HEK293 (cell line): Measurements from ENCODE around the gene MCTP1.

Experiments used
- CTCF ChIA-PET: fragments of 350-600 bp; formaldehyde crosslinking; extraction: SDS; loops from one replicate; lab custom pipeline; 2021; ENCODE audit warnings: antibody characterized with exemption; lab: Yijun Ruan, JAX
- POLR2A ChIA-PET: fragments of 300-600 bp; formaldehyde crosslinking; extraction: SDS; loops from one replicate; lab custom pipeline; 2020; ENCODE audit warnings: antibody characterized with exemption, inconsistent platforms; lab: Yijun Ruan, JAX
- H3K27ac ChIP-seq: fragments of 200-500 bp; sonication (Bioruptor generic); 2 replicates; pipeline ENCODE4 v1.5.1; 2014; ENCODE audit warnings: low read depth, low read length, control low read depth, inconsistent platforms; ENCODE audit errors: extremely low read depth
- H3K36me3 ChIP-seq, 2 experiments: fragments of 200-500 bp in 1 of 2; sonication (Bioruptor generic) in 1 of 2; 1 replicate in 1 of 2; 2 replicates in 1 of 2; pipeline ENCODE4 v1.5.1; 2014 to 2017; ENCODE audit warnings: inconsistent platforms in 2 of 2, low read length in 2 of 2; ENCODE audit not compliant: control insufficient read depth in 2 of 2, insufficient read depth in 1 of 2
- H3K4me1 ChIP-seq: fragments of 200-500 bp; sonication (Bioruptor generic); 2 replicates; pipeline ENCODE4 v1.5.1; 2014; ENCODE audit warnings: mild to moderate bottlenecking, low read length, inconsistent platforms; ENCODE audit not compliant: control insufficient read depth, insufficient read depth
- H3K4me3 ChIP-seq: 2 replicates; pipeline ENCODE4 v1.5.1; 2011; ENCODE audit warnings: low read depth, mild to moderate bottlenecking, control low read depth, low read length, moderate library complexity
- H3K9me3 ChIP-seq: fragments of 200-500 bp; sonication (Bioruptor generic); 2 replicates; pipeline ENCODE4 v1.5.1; 2014; ENCODE audit warnings: low read depth, low read length, inconsistent platforms; ENCODE audit not compliant: control insufficient read depth, insufficient read depth
- FEZF1 ChIP-seq: fragments of 450-650 bp; formaldehyde crosslinking; IDR thresholded peaks from 2 replicates; pipeline ENCODE4 v1.5.1; 2016; ENCODE audit warnings: missing biosample characterization, missing genetic modification characterization
- GFI1B ChIP-seq: fragments of 450-650 bp; formaldehyde crosslinking; IDR thresholded peaks from 2 replicates; pipeline ENCODE4 v1.5.1; 2016; ENCODE audit warnings: missing biosample characterization, missing genetic modification characterization
- YY1 ChIP-seq: fragments of 450-650 bp; formaldehyde crosslinking; IDR thresholded peaks from 2 replicates; pipeline ENCODE4 v1.5.1; 2018; ENCODE audit warnings: missing biosample characterization, missing genetic modification characterization
- ZBTB8A ChIP-seq: fragments of 450-650 bp; formaldehyde crosslinking; IDR thresholded peaks from 2 replicates; pipeline ENCODE4 v1.5.1; 2016; ENCODE audit warnings: missing biosample characterization, missing genetic modification characterization
- ZNF138 ChIP-seq: fragments of 450-650 bp; formaldehyde crosslinking; IDR thresholded peaks from 2 replicates; pipeline ENCODE4 v1.5.1; 2016; ENCODE audit warnings: missing biosample characterization, missing genetic modification characterization, borderline replicate concordance
- ZNF169 ChIP-seq: fragments of 450-650 bp; formaldehyde crosslinking; IDR thresholded peaks from 2 replicates; pipeline ENCODE4 v1.5.1; 2016; ENCODE audit warnings: missing biosample characterization, missing genetic modification characterization
- ZNF174 ChIP-seq: fragments of 450-650 bp; formaldehyde crosslinking; IDR thresholded peaks from 2 replicates; pipeline ENCODE4 v1.5.0; 2017; ENCODE audit warnings: missing biosample characterization, mild to moderate bottlenecking, missing genetic modification characterization
- ZNF214 ChIP-seq: fragments of 450-650 bp; formaldehyde crosslinking; IDR thresholded peaks from 2 replicates; pipeline ENCODE4 v1.5.1; 2017; ENCODE audit warnings: missing biosample characterization, mild to moderate bottlenecking, missing genetic modification characterization, borderline replicate concordance
- ZNF266 ChIP-seq: fragments of 450-650 bp; formaldehyde crosslinking; IDR thresholded peaks from 2 replicates; pipeline ENCODE4 v1.5.1; 2016; ENCODE audit warnings: missing biosample characterization, missing genetic modification characterization, low read depth
- ZNF654 ChIP-seq: fragments of 450-650 bp; formaldehyde crosslinking; IDR thresholded peaks from 2 replicates; pipeline ENCODE4 v1.5.1; 2016; ENCODE audit warnings: low read depth, missing biosample characterization, missing genetic modification characterization
- ZNF701 ChIP-seq: fragments of 450-650 bp; formaldehyde crosslinking; IDR thresholded peaks from 2 replicates; pipeline ENCODE4 v1.5.1; 2016; ENCODE audit warnings: missing biosample characterization, missing genetic modification characterization
- ZSCAN30 ChIP-seq: fragments of 450-650 bp; IDR thresholded peaks from 2 replicates; pipeline ENCODE4 v1.5.1; 2018; ENCODE audit warnings: missing biosample characterization, mild to moderate bottlenecking, missing genetic modification characterization, moderate library complexity
- TF ChIP-seq, protein P1 (sequence below): fragments of 450-650 bp; IDR thresholded peaks from 2 replicates; pipeline ENCODE4 v1.5.1; 2018; ENCODE audit warnings: missing biosample characterization, mild to moderate bottlenecking, missing genetic modification characterization
- TF ChIP-seq, protein P2 (sequence below): fragments of 450-650 bp; formaldehyde crosslinking; IDR thresholded peaks from 2 replicates; pipeline ENCODE4 v1.5.1; 2016; ENCODE audit warnings: missing biosample characterization, missing genetic modification characterization
- TF ChIP-seq, protein P3 (sequence below): fragments of 450-650 bp; formaldehyde crosslinking; IDR thresholded peaks from 2 replicates; pipeline ENCODE4 v1.5.1; 2016; ENCODE audit warnings: missing biosample characterization, missing genetic modification characterization, borderline replicate concordance

MCTP1 gene

DNA sequence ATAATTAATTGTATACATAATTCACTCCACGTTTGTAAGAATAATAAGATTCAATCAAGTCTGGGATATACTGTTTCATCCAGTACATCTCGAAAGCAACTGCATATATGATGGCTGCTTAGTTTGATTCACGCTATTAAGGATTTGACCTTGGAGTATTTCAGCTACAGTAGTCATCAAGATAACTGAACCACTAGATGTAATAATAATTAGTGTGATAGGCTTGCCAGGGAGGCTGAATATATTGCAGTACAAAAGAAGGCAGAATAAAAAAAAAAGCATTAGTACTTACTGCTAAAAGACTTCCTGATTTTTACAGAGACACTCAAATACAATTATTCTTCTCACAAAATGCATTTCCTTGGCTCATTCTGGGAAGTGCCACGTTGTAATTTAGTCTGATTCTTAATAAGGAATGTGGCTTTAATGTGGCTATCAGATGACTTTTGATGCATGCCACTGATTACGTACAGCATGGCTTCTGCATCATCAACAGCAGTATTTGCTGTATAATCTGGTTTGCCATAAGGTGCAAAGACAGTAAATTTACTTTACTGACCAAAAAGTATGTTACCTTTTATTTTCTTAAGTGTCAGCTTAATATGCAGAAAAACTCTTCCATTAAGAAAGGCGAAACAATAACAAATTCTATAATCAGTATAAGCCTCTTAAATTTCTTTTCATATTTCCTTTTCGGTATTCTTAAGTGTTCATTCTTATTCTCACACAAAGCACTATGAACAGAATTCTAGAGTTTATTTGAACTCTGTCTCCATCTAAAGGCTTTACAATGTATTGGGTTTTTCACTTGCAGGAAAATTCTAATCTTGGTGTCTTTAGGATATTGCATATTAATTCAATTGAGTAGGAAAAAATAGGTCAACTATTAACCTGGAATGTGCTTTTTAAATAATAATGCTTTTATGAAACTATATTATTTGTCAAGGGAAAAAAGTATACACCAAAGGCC lies 500.1 kb downstream of the MCTP1 start:
- POLR2A ChIA-PET: no interaction called here
- Histone ChIP-seq H3K4me1 (no peaks in the 10 kb centered on the region; the same call in 1 of the 2 replicates), H3K9me3 (no peaks in the 10 kb centered on the region)
- TF ChIP-seq ZNF654 (tag by site-specific recombination): peak; percentile 74
- TF ChIP-seq GFI1B (tag by site-specific recombination): no peak
- no peak for TF ChIP-seq ZSCAN30 (tag by site-specific recombination)
- TF ChIP-seq ZBTB8A: no peak
- TF ChIP-seq, protein P1, sequence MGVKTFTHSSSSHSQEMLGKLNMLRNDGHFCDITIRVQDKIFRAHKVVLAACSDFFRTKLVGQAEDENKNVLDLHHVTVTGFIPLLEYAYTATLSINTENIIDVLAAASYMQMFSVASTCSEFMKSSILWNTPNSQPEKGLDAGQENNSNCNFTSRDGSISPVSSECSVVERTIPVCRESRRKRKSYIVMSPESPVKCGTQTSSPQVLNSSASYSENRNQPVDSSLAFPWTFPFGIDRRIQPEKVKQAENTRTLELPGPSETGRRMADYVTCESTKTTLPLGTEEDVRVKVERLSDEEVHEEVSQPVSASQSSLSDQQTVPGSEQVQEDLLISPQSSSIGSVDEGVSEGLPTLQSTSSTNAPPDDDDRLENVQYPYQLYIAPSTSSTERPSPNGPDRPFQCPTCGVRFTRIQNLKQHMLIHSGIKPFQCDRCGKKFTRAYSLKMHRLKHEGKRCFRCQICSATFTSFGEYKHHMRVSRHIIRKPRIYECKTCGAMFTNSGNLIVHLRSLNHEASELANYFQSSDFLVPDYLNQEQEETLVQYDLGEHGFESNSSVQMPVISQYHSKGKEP: 0 out of 2 replicates have a peak, but pooled peaks have one; percentile 16
- no peak for TF ChIP-seq ZNF169 (tag by site-specific recombination)
- TF ChIP-seq, all 188 proteins: peak for 2
- Histone ChIP-seq H3K36me3 (no peaks in the 10 kb centered on the region), H3K27ac (no peak overlapping the region), H3K4me3 (no peak overlapping the region)
- CTCF ChIA-PET: interaction anchor here (1.1 kb wide), 1 partner anchor 9 kb away, joined by 3 read pairs; no protein-coding TSS in a partner anchor

DNA sequence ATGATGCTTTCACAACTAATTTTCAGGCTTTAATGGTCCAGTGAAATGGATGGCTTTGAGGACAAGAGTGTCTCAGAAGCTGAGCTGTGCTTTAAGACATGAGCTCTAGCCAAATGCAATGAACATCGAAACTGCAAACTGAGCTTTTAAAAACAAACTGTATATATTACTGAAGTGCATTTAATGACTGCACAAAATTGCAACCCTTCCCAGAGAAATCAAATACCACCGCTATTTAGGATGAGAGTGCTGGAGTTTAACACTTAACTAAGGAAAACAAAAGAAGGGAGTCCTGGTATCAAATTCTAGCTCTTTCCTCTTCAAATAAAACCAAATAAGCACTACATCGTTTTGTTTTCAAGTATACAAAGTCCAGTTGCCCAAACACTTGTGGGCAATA lies 502.5 kb downstream of the MCTP1 start:
- POLR2A ChIA-PET: no interaction called here
- CTCF ChIA-PET: interaction anchor here (0.5 kb wide), 1 partner anchor 10 kb away, joined by 3 read pairs; no protein-coding TSS in a partner anchor
- H3K27ac ChIP-seq: no peak overlapping the region

More for the DNA sequence above, 502.5 kb downstream of the MCTP1 start:
- Histone ChIP-seq H3K4me3 (no peak overlapping the region), H3K4me1 (peaks cover 4% of the 10 kb centered on the region; the same call in 1 of the 2 replicates), H3K9me3 (no peaks in the 10 kb centered on the region), H3K36me3 (no peaks in the 10 kb centered on the region)
- TF ChIP-seq ZNF214 (tag by site-specific recombination) (no peak), ZNF174 (tag by site-specific recombination) (no peak), ZNF266 (no peak), FEZF1 (tag by site-specific recombination) (peak; percentile 46; the same call in 1 of the 2 replicates), YY1 (no peak), ZNF138 (no peak), ZNF701 (tag by site-specific recombination) (no peak)
- TF ChIP-seq, protein P2, sequence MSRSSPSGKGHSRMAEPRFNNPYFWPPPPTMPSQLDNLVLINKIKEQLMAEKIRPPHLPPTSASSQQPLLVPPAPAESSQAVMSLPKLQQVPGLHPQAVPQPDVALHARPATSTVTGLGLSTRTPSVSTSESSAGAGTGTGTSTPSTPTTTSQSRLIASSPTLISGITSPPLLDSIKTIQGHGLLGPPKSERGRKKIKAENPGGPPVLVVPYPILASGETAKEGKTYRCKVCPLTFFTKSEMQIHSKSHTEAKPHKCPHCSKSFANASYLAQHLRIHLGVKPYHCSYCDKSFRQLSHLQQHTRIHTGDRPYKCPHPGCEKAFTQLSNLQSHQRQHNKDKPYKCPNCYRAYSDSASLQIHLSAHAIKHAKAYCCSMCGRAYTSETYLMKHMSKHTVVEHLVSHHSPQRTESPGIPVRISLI (tag by site-specific recombination): no peak
- TF ChIP-seq, protein P3, sequence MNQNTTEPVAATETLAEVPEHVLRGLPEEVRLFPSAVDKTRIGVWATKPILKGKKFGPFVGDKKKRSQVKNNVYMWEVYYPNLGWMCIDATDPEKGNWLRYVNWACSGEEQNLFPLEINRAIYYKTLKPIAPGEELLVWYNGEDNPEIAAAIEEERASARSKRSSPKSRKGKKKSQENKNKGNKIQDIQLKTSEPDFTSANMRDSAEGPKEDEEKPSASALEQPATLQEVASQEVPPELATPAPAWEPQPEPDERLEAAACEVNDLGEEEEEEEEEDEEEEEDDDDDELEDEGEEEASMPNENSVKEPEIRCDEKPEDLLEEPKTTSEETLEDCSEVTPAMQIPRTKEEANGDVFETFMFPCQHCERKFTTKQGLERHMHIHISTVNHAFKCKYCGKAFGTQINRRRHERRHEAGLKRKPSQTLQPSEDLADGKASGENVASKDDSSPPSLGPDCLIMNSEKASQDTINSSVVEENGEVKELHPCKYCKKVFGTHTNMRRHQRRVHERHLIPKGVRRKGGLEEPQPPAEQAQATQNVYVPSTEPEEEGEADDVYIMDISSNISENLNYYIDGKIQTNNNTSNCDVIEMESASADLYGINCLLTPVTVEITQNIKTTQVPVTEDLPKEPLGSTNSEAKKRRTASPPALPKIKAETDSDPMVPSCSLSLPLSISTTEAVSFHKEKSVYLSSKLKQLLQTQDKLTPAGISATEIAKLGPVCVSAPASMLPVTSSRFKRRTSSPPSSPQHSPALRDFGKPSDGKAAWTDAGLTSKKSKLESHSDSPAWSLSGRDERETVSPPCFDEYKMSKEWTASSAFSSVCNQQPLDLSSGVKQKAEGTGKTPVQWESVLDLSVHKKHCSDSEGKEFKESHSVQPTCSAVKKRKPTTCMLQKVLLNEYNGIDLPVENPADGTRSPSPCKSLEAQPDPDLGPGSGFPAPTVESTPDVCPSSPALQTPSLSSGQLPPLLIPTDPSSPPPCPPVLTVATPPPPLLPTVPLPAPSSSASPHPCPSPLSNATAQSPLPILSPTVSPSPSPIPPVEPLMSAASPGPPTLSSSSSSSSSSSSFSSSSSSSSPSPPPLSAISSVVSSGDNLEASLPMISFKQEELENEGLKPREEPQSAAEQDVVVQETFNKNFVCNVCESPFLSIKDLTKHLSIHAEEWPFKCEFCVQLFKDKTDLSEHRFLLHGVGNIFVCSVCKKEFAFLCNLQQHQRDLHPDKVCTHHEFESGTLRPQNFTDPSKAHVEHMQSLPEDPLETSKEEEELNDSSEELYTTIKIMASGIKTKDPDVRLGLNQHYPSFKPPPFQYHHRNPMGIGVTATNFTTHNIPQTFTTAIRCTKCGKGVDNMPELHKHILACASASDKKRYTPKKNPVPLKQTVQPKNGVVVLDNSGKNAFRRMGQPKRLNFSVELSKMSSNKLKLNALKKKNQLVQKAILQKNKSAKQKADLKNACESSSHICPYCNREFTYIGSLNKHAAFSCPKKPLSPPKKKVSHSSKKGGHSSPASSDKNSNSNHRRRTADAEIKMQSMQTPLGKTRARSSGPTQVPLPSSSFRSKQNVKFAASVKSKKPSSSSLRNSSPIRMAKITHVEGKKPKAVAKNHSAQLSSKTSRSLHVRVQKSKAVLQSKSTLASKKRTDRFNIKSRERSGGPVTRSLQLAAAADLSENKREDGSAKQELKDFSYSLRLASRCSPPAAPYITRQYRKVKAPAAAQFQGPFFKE (tag by site-specific recombination): no peak
- TF ChIP-seq, protein P1: peak; percentile 95
